ENCODE results near the gene PLAAT2. TPM values are rescaled to one million over a fixed set of nuclear protein-coding genes. Genes with fewer than 3 reads are reported as not detected.

The PLAAT2 gene
- total RNA-seq, 4 donors from 2014 or later: not detected

GRCh38 chr11:63573881-63574855, 11.0 kb upstream of the PLAAT2 start:
- peak overlapping the region; percentile 23 for H3K4me3 ChIP-seq
- peak; percentile 49 to 67 for DNase-seq
- no peaks in the 10 kb centered on the region for H3K36me3 ChIP-seq
- H3K4me1 ChIP-seq: no peaks in the 10 kb centered on the region
- no peaks in the 10 kb centered on the region for H3K9me3 ChIP-seq
- intact Hi-C loops (cut with DNase I; ENCODE audit: low total_unique reads): no loop called here
- no peaks in the 10 kb centered on the region for H3K27me3 ChIP-seq
- H3K27ac ChIP-seq: peak overlapping the region; percentile 81 to 90
- TF ChIP-seq CTCF (IDR thresholded peaks at IDR 0.05) (peak in 2 of 4 experiments; percentile 8 to 18), POLR2A (IDR thresholded peaks at IDR 0.05) (no peak)

GRCh38 chr11:63572026-63572688, 9.0 kb upstream of the PLAAT2 start:
- no peak for DNase-seq
- no peak overlapping the region for H3K4me3 ChIP-seq
- H3K27ac ChIP-seq: no peak overlapping the region
- intact Hi-C loops (cut with DNase I; ENCODE audit: low total_unique reads): no loop called here
- no peaks in the 10 kb centered on the region for H3K9me3 ChIP-seq
- H3K27me3 ChIP-seq: no peaks in the 10 kb centered on the region
- TF ChIP-seq POLR2A (IDR thresholded peaks at IDR 0.05): no peak
- TF ChIP-seq CTCF (IDR thresholded peaks at IDR 0.05): no peak
- no peaks in the 10 kb centered on the region for H3K4me1 ChIP-seq
- H3K36me3 ChIP-seq: no peaks in the 10 kb centered on the region

- intact Hi-C loops (cut with DNase I; ENCODE audit: low total_unique reads): no loop called here
- Histone ChIP-seq H3K9me3 (no peaks in the 10 kb centered on the region), H3K36me3 (no peaks in the 10 kb centered on the region), H3K27me3 (no peaks in the 10 kb centered on the region), H3K4me3 (no peak overlapping the region), H3K4me1 (peaks cover 0 to 3% of the 10 kb centered on the region in 2 donors), H3K27ac (no peak overlapping the region)
- DNase-seq: no peak
- TF ChIP-seq POLR2A (IDR thresholded peaks at IDR 0.05) (no peak), CTCF (IDR thresholded peaks at IDR 0.05) (no peak)
Observed at GRCh38 chr11:63569570-63569969, 6.4 kb upstream of the PLAAT2 start.

DNA sequence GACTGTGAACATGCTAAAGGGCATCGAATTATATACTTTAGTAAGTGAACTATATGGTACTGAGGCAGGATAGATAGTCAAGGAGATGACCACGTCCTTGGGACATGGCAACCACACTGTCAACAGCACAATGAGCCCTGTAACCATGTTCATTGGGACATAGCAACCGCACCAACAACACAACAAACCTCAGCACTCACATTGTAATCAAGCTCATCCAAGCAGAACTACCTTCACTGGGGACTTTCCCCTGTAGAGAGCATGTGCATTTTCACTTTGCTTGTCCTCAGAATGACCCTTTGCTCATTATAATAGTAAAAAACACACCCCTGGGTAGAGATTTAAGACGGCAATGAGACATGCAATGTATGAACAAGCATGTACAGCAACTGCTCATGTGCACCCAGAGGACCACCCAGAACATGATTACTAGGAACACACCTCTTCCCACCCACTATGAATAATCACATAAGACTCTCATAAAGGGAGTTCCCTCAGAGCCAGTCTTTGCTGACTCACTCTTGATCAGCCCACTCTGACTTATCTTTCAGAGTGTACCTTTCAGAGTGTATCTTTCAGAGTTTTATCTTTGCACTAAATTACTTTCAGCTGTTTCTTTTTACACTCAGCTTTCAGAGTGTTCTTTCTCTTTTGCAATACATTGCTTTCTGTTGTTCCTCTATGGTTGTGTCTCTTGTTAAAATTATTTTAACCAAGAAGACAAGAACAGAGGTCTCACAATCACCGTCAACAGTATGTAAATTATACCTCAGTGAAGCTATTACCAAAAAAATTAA, 4.1 kb upstream of the PLAAT2 start:
- intact Hi-C loops (cut with DNase I; ENCODE audit: low total_unique reads): no loop called here
- Histone ChIP-seq H3K27ac (peak overlapping the region; percentile 14 to 54), H3K27me3 (no peaks in the 10 kb centered on the region), H3K9me3 (no peaks in the 10 kb centered on the region), H3K36me3 (no peaks in the 10 kb centered on the region), H3K4me3 (no peak overlapping the region), H3K4me1 (peaks cover 0 to 3% of the 10 kb centered on the region in 2 donors)
- TF ChIP-seq POLR2A (IDR thresholded peaks at IDR 0.05): no peak
- TF ChIP-seq CTCF (IDR thresholded peaks at IDR 0.05): no peak
- DNase-seq: peak in 1 of 2 donors; percentile 60

Data from uterus (tissue), 4 donors.